Measurements from ENCODE around the gene ZCCHC8. TPM values are rescaled to one million over a fixed set of nuclear protein-coding genes. Genes with fewer than 3 reads are reported as not detected.

The ZCCHC8 gene
- total RNA-seq, 1 donor from 2014 or later = 23.5 TPM

DNA sequence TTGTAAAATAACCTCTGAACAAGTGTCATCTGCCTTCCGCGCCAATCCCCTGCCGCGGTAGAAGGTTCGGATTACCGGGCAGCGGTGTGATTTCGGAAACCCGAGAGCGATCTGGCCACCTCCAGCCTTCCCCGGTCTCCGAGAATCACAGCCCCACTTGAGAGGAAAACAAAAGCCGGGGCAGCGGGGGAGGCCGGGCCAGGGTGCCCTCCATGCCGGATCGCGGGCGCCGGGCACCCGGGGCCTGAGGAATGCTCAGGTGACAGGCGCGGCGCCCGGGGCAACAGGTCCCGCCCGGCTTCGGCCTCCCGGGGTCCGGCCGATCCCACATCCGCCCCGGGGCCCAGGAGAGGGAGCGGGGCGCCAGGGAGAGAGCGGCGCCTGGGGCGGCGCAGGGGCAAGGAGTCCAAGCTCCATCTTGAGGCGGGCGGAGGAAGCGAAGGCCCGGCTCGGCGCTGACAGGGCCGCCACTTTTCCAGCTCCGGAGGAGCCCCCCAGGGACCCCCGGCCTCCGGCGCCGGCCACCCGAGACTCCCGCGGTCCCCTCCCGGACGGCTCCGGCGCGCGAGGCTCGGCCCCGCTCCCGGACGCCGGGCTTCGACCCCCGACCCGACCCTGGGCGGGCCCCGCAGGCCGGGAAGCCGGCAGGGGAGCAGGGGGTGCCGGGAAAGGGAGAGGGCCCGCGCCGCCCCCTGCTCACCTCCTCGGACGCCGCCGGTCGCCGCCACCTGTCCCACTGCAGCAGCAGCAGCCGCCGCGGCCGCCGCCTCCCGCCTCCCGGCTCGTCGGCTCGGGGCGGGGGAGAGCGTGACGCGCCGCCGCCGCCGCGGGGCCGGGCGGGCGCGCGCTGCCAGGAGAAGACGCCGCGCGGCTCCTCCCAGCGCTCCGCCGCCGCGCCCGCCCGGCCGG lies 78.7 kb downstream of the ZCCHC8 start, which contains the start of gene CLIP1:
TSS of gene CLIP1 (minus strand) at position 849 of the 909 bp plus-strand sequence. CDS start 42,217 bp downstream, outside the sequence.
- ATAC-seq (peak; percentile 89 to 93), DNase-seq (peak; percentile 83)
- H3K36me3 ChIP-seq = peaks cover under 1% of the 10 kb centered on the region
- H3K9me3 ChIP-seq = no peaks in the 10 kb centered on the region
- H3K4me3 ChIP-seq = peak within 1 kb of the TSS; percentile 92
- H3K27me3 ChIP-seq (ENCODE audit: low read depth) = no peaks in the 10 kb centered on the region
- intact Hi-C loops (cut with DNase I) = no loop called here
- peaks cover 31% of the 10 kb centered on the region for H3K4me1 ChIP-seq
- H3K27ac ChIP-seq = peak within 1 kb of the TSS; percentile 98
- TF ChIP-seq, protein P1, sequence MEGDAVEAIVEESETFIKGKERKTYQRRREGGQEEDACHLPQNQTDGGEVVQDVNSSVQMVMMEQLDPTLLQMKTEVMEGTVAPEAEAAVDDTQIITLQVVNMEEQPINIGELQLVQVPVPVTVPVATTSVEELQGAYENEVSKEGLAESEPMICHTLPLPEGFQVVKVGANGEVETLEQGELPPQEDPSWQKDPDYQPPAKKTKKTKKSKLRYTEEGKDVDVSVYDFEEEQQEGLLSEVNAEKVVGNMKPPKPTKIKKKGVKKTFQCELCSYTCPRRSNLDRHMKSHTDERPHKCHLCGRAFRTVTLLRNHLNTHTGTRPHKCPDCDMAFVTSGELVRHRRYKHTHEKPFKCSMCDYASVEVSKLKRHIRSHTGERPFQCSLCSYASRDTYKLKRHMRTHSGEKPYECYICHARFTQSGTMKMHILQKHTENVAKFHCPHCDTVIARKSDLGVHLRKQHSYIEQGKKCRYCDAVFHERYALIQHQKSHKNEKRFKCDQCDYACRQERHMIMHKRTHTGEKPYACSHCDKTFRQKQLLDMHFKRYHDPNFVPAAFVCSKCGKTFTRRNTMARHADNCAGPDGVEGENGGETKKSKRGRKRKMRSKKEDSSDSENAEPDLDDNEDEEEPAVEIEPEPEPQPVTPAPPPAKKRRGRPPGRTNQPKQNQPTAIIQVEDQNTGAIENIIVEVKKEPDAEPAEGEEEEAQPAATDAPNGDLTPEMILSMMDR (IDR thresholded peaks at IDR 0.05) = peak; percentile 54

Other genes starting within 250 kb of the ZCCHC8 start
- gene VPS33A, start 234.4 kb downstream of the ZCCHC8 start, total RNA-seq = 16.2 TPM
- 78.2 TPM for gene CLIP1, start 78.3 kb downstream of the ZCCHC8 start, total RNA-seq
- 59.1 TPM for gene RSRC2, start 26.0 kb upstream of the ZCCHC8 start, total RNA-seq
- gene KNTC1, start 26.3 kb upstream of the ZCCHC8 start, total RNA-seq = 8.7 TPM
- gene HCAR2, start 202.4 kb upstream of the ZCCHC8 start, total RNA-seq = 26.2 TPM
- gene HCAR3, start 215.9 kb upstream of the ZCCHC8 start, total RNA-seq = 6.9 TPM
- gene HCAR1, start 229.9 kb upstream of the ZCCHC8 start, total RNA-seq = 1.6 TPM